ENCODE measurements around the gene EIF2S1. TPM values are rescaled to one million over a fixed set of nuclear protein-coding genes. Genes with fewer than 3 reads are reported as not detected.

Gene EIF2S1
- total and polyA plus RNA-seq, 10 donors: 13.9 to 68.6 (median 52.0) TPM

DNA sequence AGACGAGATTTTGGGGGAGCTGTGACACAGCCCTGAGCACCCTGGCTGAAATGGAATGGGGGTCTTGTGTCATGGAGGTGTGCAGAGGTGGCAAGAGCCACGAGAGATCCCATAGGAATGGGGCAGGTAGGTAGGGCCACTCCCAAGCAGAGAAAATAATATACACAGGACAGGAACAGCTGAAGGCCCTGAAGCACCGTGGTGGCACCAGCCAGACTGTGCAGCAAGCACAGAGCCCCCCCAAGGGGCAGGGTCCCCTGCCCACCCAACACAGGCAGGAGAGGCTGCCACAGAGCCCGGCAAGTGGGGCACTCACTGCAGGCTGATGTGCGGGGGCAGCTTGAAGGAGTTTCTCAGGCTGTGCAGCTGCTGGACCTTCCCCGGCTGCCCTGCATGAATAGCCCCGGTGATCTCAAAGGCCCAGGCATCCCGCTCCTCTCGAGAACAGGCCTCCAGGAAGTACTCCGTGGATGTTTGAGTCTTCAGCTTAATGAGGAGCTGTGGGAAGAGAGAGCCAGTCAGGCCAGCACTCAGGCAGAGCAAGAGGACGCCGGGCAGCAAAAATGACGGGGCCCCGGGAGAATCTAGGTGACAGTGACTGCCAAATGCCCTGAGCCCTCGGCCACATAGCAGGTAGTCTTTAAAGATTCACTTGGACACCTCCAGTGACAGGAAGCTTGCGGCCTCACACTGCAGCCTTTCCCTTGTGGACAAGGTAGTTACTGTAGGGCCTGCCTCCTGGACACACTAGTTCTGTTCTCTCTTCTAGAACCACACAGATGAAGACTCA is 35.2 kb downstream of the EIF2S1 start:
- no peaks in the 10 kb centered on the region for H3K27me3 ChIP-seq (replicated peaks in 1 of 7)
- no peak for DNase-seq
- H3K4me3 ChIP-seq: no peak overlapping the region
- WGBS, 5 donors: 70 to 86% (median 81%) methylated on average over 11 to 16 of the region's 16 CpGs
- TF ChIP-seq CTCF (IDR thresholded peaks at IDR 0.05 in 8 of 11, conservative IDR thresholded peaks at IDR 0.05 in 3 of 11) (no peak), POLR2A (IDR thresholded peaks at IDR 0.05) (no peak), POLR2AphosphoS5 (IDR thresholded peaks at IDR 0.05) (no peak)
- H3K27ac ChIP-seq: no peak overlapping the region
- no peaks in the 10 kb centered on the region for H3K9me3 ChIP-seq
- no peaks in the 10 kb centered on the region for H3K4me1 ChIP-seq
- intact Hi-C loops (cut with DNase I; ENCODE audit: low total_unique reads): no loop called here
- no peaks in the 10 kb centered on the region for H3K36me3 ChIP-seq

GRCh38 chr14:67395876-67396189 is 35.7 kb downstream of the EIF2S1 start:
- H3K27me3 ChIP-seq (replicated peaks in 1 of 7): no peaks in the 10 kb centered on the region
- no peak for DNase-seq
- H3K9me3 ChIP-seq: no peaks in the 10 kb centered on the region
- intact Hi-C loops (cut with DNase I; ENCODE audit: low total_unique reads): no loop called here
- no peak overlapping the region for H3K4me3 ChIP-seq
- no peaks in the 10 kb centered on the region for H3K4me1 ChIP-seq
- 76 to 84% (median 78%) methylated on average over 5 of the region's 5 CpGs for WGBS, 5 donors
- TF ChIP-seq POLR2A (IDR thresholded peaks at IDR 0.05) (no peak), CTCF (IDR thresholded peaks at IDR 0.05 in 8 of 11, conservative IDR thresholded peaks at IDR 0.05 in 3 of 11) (no peak), POLR2AphosphoS5 (IDR thresholded peaks at IDR 0.05) (no peak)
- H3K36me3 ChIP-seq: no peaks in the 10 kb centered on the region
- no peak overlapping the region for H3K27ac ChIP-seq

- no peaks in the 10 kb centered on the region for H3K36me3 ChIP-seq
- TF ChIP-seq POLR2A (IDR thresholded peaks at IDR 0.05) (no peak), POLR2AphosphoS5 (IDR thresholded peaks at IDR 0.05) (no peak), CTCF (IDR thresholded peaks at IDR 0.05 in 8 of 11, conservative IDR thresholded peaks at IDR 0.05 in 3 of 11) (no peak)
- 79 to 92% (median 89%) methylated on average over 2 of the region's 2 CpGs for WGBS, 5 donors
- H3K27ac ChIP-seq: no peak overlapping the region
- H3K4me1 ChIP-seq: no peaks in the 10 kb centered on the region
- no peaks in the 10 kb centered on the region for H3K9me3 ChIP-seq
- no peak overlapping the region for H3K4me3 ChIP-seq
- intact Hi-C loops (cut with DNase I; ENCODE audit: low total_unique reads): no loop called here
- no peaks in the 10 kb centered on the region for H3K27me3 ChIP-seq (replicated peaks in 1 of 7)
- no peak for DNase-seq
Measured at GRCh38 chr14:67396381-67396970, 36.3 kb downstream of the EIF2S1 start.

GRCh38 chr14:67397536-67397935 is 37.4 kb downstream of the EIF2S1 start:
- TF ChIP-seq POLR2A (IDR thresholded peaks at IDR 0.05) (no peak), POLR2AphosphoS5 (IDR thresholded peaks at IDR 0.05) (no peak), CTCF (IDR thresholded peaks at IDR 0.05 in 8 of 11, conservative IDR thresholded peaks at IDR 0.05 in 3 of 11) (no peak)
- DNase-seq: no peak
- Histone ChIP-seq H3K4me3 (no peak overlapping the region), H3K9me3 (peaks cover 0 to 1% (median 0%) of the 10 kb centered on the region in 8 donors), H3K27ac (no peak overlapping the region), H3K4me1 (no peaks in the 10 kb centered on the region), H3K27me3 (replicated peaks in 1 of 7) (no peaks in the 10 kb centered on the region), H3K36me3 (no peaks in the 10 kb centered on the region)
- 93 to 97% (median 94%) methylated on average over 9 of the region's 9 CpGs for WGBS, 5 donors
- intact Hi-C loops (cut with DNase I; ENCODE audit: low total_unique reads): no loop called here

All from spleen (tissue), 11 donors.